Muscle layer of duodenum (tissue), 2 donors: ENCODE measurements around the gene MICALL2.
A peak's percentile ranks its signal among the peaks of the same experiment; 100 is the strongest.

Source experiments
- H3K27ac ChIP-seq: one replicate; pipeline ENCODE4 v1.7.0; 2013; ENCODE audit warnings: mild to moderate bottlenecking, low read length
- H3K27me3 ChIP-seq: one replicate; pipeline ENCODE4 v1.7.0; 2013; ENCODE audit warnings: low read depth, mild to moderate bottlenecking, control low read depth, low read length
- H3K36me3 ChIP-seq, 2 donors: one replicate each; pipeline ENCODE4 v1.7.0; 2013; ENCODE audit warnings: low read length in 2 of 2, control low read depth in 1 of 2, mild to moderate bottlenecking in 1 of 2; ENCODE audit not compliant: insufficient read depth in 2 of 2, control insufficient read depth in 1 of 2
- H3K4me1 ChIP-seq, 2 donors: one replicate each; pipeline ENCODE4 v1.7.0; 2013; ENCODE audit warnings: low read length in 2 of 2, mild to moderate bottlenecking in 2 of 2, control low read depth in 1 of 2, moderate library complexity in 1 of 2; ENCODE audit not compliant: insufficient read depth in 2 of 2, control insufficient read depth in 1 of 2
- H3K4me3 ChIP-seq, 2 donors: one replicate each; pipeline ENCODE4 v1.7.0; 2013; ENCODE audit warnings: low read length in 2 of 2, low read depth in 1 of 2, mild to moderate bottlenecking in 1 of 2
- H3K9me3 ChIP-seq, 2 donors: one replicate each; pipeline ENCODE4 v1.7.0; 2013; ENCODE audit warnings: low read length in 2 of 2, control low read depth in 1 of 2, mild to moderate bottlenecking in 1 of 2; ENCODE audit not compliant: control insufficient read depth in 1 of 2
- donor health status: healthy.

Gene MICALL2

DNA sequence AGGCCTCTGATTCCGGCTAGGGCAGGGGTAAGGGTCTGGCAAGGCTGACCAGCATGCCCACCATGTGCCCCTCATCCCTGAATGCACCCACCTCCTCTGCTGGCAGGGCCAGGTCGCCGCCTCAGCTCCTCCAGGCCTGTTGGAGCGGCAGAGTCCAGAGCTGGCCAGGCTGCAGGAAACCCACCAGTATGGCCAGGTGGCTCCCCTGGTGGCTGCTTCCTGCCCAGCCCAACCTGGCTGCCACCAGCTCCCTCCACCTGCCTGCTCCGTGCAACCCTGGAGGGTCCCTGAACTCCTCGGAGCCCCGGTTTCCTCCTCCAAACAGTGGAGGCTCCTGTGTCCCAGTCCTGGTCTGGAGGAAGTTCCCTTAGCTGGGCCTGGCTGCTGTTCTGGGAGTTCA, 39.6 kb downstream of the MICALL2 start:
- Histone ChIP-seq H3K27ac (no peak overlapping the region), H3K4me3 (no peak overlapping the region), H3K36me3 (no peaks in the 10 kb centered on the region), H3K4me1 (no peaks in the 10 kb centered on the region), H3K9me3 (no peaks in the 10 kb centered on the region), H3K27me3 (peaks cover 7% of the 10 kb centered on the region)

DNA sequence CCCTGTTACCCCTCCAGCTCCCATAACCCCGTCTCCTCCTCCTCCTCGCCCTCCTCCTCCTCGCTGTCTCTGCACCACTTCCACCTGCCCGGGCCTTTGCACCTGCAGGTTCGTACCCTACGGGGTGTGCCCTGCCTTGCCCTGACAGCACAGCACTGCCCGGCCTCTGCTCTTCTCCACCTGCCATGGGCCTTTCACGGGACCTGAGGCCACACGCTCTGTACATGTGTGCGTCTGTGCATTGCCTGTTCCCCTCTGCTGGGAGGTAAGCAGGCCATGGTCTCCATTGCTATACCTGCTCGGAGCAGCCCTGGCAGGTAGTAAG, 40.0 kb downstream of the MICALL2 start:
- Histone ChIP-seq H3K4me1 (no peaks in the 10 kb centered on the region), H3K27me3 (peaks cover 7% of the 10 kb centered on the region), H3K36me3 (no peaks in the 10 kb centered on the region), H3K4me3 (no peak overlapping the region), H3K27ac (no peak overlapping the region), H3K9me3 (no peaks in the 10 kb centered on the region)

- H3K4me1 ChIP-seq: no peaks in the 10 kb centered on the region
- no peak overlapping the region for H3K27ac ChIP-seq
- H3K36me3 ChIP-seq: no peaks in the 10 kb centered on the region
- no peak overlapping the region for H3K4me3 ChIP-seq
- H3K27me3 ChIP-seq: peaks cover 7% of the 10 kb centered on the region
- no peaks in the 10 kb centered on the region for H3K9me3 ChIP-seq
These were observed 40.6 kb downstream of the MICALL2 start for GRCh38 chr7:1418505-1419309.

DNA sequence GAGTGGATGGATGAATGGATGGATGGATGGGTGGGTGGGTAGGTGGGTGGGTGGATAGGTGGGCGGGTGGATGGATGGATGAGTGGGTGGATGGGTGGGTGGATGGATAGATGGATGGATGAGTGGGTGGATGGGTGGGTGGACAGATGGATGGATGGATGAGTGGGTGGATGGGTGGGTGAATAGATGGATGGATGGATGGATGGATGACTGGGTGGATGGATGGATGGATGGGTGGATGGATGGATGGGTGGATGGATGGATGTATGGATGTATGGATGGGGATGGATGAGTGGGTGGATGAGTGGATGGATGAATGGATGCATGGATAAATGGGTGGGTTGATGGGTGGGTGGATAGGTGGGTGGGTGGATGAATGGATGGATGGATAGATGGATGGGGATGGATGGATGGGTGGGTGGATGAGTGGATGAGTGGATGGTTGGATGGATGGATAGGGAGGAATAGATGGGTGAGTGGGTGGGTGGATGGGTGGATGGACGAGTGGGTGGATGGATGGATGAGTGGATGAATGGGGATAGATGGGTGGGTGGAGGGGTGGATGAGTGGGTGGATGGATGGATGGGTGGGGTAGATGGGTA, 43.8 kb downstream of the MICALL2 start:
- no peak overlapping the region for H3K27ac ChIP-seq
- H3K4me1 ChIP-seq: peaks cover 0 to 9% of the 10 kb centered on the region in 2 donors
- no peaks in the 10 kb centered on the region for H3K9me3 ChIP-seq
- H3K27me3 ChIP-seq: peaks cover 4% of the 10 kb centered on the region
- no peaks in the 10 kb centered on the region for H3K36me3 ChIP-seq
- no peak overlapping the region for H3K4me3 ChIP-seq

GRCh38 chr7:1413936-1414639, 45.2 kb downstream of the MICALL2 start:
- Histone ChIP-seq H3K9me3 (no peaks in the 10 kb centered on the region), H3K4me1 (peaks cover 0 to 9% of the 10 kb centered on the region in 2 donors), H3K27ac (no peak overlapping the region), H3K36me3 (no peaks in the 10 kb centered on the region), H3K4me3 (no peak overlapping the region), H3K27me3 (peaks cover 10% of the 10 kb centered on the region)

DNA sequence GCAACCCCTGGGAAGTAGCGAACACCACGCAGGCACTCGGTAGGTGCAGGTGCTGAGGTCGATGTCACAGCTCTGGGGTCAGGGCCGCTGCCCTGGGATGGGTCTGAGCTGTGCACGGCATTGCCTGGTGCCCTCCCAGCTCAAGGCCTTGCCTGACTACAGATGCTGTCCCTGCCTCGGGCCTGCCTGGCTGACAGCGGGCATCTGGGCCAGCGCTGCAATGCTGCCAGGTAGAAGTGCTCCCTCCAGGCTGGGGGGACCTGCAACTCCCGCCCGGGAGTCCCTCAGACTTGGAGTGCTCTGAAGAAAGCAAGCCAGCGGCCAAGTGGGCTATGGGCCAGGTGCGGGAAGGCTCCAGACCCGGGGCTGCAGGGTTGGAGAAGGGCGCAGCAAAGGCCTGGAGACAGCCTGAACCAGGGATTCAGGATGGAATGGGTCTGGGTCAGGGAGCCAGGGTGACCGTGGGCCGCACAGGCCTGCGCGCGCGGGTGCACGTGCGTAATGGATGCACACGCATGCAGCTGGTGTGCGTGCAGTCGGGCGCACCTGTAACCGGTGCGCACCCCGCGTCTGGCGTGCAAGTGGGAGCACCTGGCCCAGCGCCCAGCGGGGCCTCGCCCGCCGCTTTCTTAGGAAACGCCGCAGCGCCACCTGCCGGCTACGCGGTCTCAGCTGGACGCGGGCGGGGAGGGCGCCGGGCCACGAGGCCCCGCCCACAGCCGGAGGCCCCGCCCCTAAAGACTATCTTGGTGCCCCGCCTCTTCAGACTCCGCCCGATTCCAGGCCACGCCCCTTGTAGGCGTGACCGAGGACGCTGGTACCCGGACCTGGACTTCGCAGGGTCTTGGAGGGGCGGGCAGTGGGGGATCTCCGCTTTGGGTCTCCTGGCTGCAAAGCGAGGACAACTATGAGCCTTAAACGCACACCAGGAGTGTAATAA, 46.7 kb downstream of the MICALL2 start:
- Histone ChIP-seq H3K27ac (no peak overlapping the region), H3K9me3 (no peaks in the 10 kb centered on the region), H3K36me3 (no peaks in the 10 kb centered on the region), H3K4me1 (peaks cover 0 to 9% of the 10 kb centered on the region in 2 donors), H3K27me3 (peaks cover 21% of the 10 kb centered on the region), H3K4me3 (peak overlapping the region in 1 of 2 donors; percentile 34)

DNA sequence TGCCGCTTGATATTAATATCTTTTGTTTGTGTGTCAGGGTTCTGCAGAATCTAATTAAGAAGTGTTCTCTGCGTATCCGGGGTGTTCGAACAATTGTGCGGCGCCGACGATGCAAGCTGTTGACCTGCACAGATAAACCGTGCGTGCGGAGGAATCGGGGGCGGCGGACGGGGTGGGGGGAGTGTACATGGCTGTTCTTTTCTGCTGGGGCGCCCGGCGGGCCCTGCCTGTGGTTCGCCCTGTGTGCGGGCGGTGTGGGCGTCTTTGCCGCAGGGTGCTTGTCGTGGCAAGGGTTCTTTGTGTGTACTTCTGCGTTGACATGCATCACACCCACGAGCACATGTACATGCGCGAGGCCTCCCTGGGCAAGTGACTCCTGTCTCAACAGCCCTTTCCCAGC, 47.9 kb downstream of the MICALL2 start:
- Histone ChIP-seq H3K4me3 (no peak overlapping the region), H3K27me3 (peaks cover 26% of the 10 kb centered on the region), H3K27ac (no peak overlapping the region), H3K4me1 (peaks cover 0 to 9% of the 10 kb centered on the region in 2 donors), H3K9me3 (no peaks in the 10 kb centered on the region), H3K36me3 (no peaks in the 10 kb centered on the region)

DNA sequence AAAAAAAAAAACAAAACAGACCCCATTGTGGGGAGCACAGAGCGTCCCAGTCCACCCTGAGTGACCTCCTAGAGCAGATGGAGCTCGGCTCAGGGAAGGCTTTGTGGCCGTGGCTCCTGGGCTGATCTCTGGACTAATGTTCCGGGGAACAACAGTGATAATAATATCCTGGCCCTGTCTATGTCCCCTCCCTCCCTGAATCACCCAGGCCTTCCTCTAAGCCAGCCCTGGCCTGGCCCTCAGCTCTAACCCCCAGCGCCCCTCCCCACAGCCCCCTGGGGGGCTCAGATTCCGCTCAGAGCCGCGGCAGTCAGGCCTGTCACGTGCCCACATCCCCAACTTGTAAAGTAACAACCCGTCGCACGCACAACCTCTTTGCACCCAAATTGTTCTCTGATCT, 48.3 kb downstream of the MICALL2 start:
- no peak overlapping the region for H3K27ac ChIP-seq
- peaks cover 0 to 9% of the 10 kb centered on the region in 2 donors for H3K4me1 ChIP-seq
- no peaks in the 10 kb centered on the region for H3K36me3 ChIP-seq
- peaks cover 29% of the 10 kb centered on the region for H3K27me3 ChIP-seq
- H3K4me3 ChIP-seq: no peak overlapping the region
- no peaks in the 10 kb centered on the region for H3K9me3 ChIP-seq

GRCh38 chr7:1409555-1409954, 49.7 kb downstream of the MICALL2 start:
- no peak overlapping the region for H3K4me3 ChIP-seq
- peaks cover 34% of the 10 kb centered on the region for H3K27me3 ChIP-seq
- no peaks in the 10 kb centered on the region for H3K9me3 ChIP-seq
- H3K27ac ChIP-seq: no peak overlapping the region
- peaks cover 0 to 9% of the 10 kb centered on the region in 2 donors for H3K4me1 ChIP-seq
- H3K36me3 ChIP-seq: no peaks in the 10 kb centered on the region

GRCh38 chr7:1408466-1408865, 50.8 kb downstream of the MICALL2 start:
- H3K9me3 ChIP-seq: no peaks in the 10 kb centered on the region
- H3K27ac ChIP-seq: no peak overlapping the region
- peaks cover 44% of the 10 kb centered on the region for H3K27me3 ChIP-seq
- peaks cover 0 to 9% of the 10 kb centered on the region in 2 donors for H3K4me1 ChIP-seq
- no peak overlapping the region for H3K4me3 ChIP-seq
- no peaks in the 10 kb centered on the region for H3K36me3 ChIP-seq

DNA sequence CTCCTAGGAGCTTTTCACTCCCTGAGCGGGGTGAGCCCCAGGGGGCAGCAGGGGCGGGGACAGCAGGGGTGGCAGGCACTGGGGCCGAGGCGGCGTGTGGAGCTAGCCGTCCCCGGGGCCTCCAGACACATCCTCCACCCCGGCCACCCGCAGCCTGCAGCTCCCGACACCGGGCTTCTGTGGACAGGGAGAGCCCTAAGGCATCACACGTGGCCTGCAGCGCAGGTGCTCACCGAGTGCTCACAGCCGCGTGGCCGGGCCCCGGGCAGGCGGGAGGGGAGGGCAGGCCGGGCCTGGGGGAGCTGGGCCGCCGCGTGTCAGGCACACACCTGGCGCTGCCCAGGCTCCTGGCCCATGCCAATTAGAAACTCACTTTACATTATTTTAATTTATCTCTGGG, 51.4 kb downstream of the MICALL2 start:
- Histone ChIP-seq H3K9me3 (no peaks in the 10 kb centered on the region), H3K36me3 (no peaks in the 10 kb centered on the region), H3K27me3 (peaks cover 47% of the 10 kb centered on the region), H3K4me1 (peaks cover 0 to 8% of the 10 kb centered on the region in 2 donors), H3K27ac (no peak overlapping the region), H3K4me3 (no peak overlapping the region)
